Central memory CD8-positive, alpha-beta T cell (primary cell): ENCODE results near the gene IMPACT.

Experiments used
- ATAC-seq: fragments of 150-1000 bp; cut with Tn5 transposase; replicated peaks from 2 replicates; pipeline ENCODE4 v1.10.0; 2022; ENCODE audit warnings: mild to moderate bottlenecking, moderate FRiP score, moderate number of reproducible peaks; ENCODE audit not compliant: poor library complexity, severe bottlenecking; ENCODE audit errors: extremely low read depth
- DNase-seq, 2 donors: peaks; one replicate each; pipeline ENCODE4 v3.0.0; 2021; ENCODE audit warnings: low spot score in 2 of 2
- H3K27ac Mint-ChIP-seq: one replicate; pipeline ENCODE4 v1.8.0; 2022; ENCODE audit warnings: low read depth, mild to moderate bottlenecking, moderate library complexity, mixed read lengths
- H3K27me3 Mint-ChIP-seq: one replicate; pipeline ENCODE4 v1.8.0; 2022; ENCODE audit warnings: mixed read lengths
- H3K36me3 Mint-ChIP-seq: one replicate; pipeline ENCODE4 v1.8.0; 2022; ENCODE audit warnings: mild to moderate bottlenecking, moderate library complexity, mixed read lengths; ENCODE audit not compliant: insufficient read depth
- H3K4me1 Mint-ChIP-seq: one replicate; pipeline ENCODE4 v1.8.0; 2022; ENCODE audit warnings: mixed read lengths
- H3K4me3 Mint-ChIP-seq: one replicate; pipeline ENCODE4 v1.8.0; 2022; ENCODE audit warnings: mild to moderate bottlenecking, moderate library complexity, mixed read lengths
- H3K9me3 Mint-ChIP-seq: one replicate; pipeline ENCODE4 v1.8.0; 2022; ENCODE audit warnings: mixed read lengths

Gene IMPACT

GRCh38 chr18:24426398-24427294, at the start of gene IMPACT:
TSS of gene IMPACT (plus strand) at chr18:24426670. CDS start at chr18:24426757, 87 bp downstream.
- ATAC-seq (peak; percentile 85), DNase-seq (peak; percentile 57 to 61)
- Mint-ChIP-seq H3K27me3 (peaks cover 28% of the 10 kb centered on the region), H3K27ac (peak within 1 kb of the TSS; percentile 89), H3K36me3 (peaks cover 7% of the 10 kb centered on the region), H3K4me1 (peaks cover 12% of the 10 kb centered on the region), H3K4me3 (peak within 1 kb of the TSS; percentile 84), H3K9me3 (no peaks in the 10 kb centered on the region)

GRCh38 chr18:24378598-24378997, 47.9 kb upstream of the IMPACT start:
- DNase-seq: no peak
- Mint-ChIP-seq H3K9me3 (no peaks in the 10 kb centered on the region), H3K27ac (no peak overlapping the region), H3K27me3 (no peaks in the 10 kb centered on the region), H3K4me1 (no peaks in the 10 kb centered on the region), H3K4me3 (no peak overlapping the region), H3K36me3 (no peaks in the 10 kb centered on the region)
- no peak for ATAC-seq

- Mint-ChIP-seq H3K4me3 (no peak overlapping the region), H3K36me3 (no peaks in the 10 kb centered on the region), H3K4me1 (no peaks in the 10 kb centered on the region), H3K9me3 (no peaks in the 10 kb centered on the region), H3K27ac (no peak overlapping the region), H3K27me3 (no peaks in the 10 kb centered on the region)
- DNase-seq: no peak
- ATAC-seq: no peak
Measured at GRCh38 chr18:24380163-24380747, 46.2 kb upstream of the IMPACT start.

- no peaks in the 10 kb centered on the region for H3K36me3 Mint-ChIP-seq
- no peaks in the 10 kb centered on the region for H3K4me1 Mint-ChIP-seq
- H3K27ac Mint-ChIP-seq: no peak overlapping the region
- H3K27me3 Mint-ChIP-seq: no peaks in the 10 kb centered on the region
- no peak overlapping the region for H3K4me3 Mint-ChIP-seq
- H3K9me3 Mint-ChIP-seq: no peaks in the 10 kb centered on the region
- DNase-seq: no peak
- no peak for ATAC-seq
Measured at GRCh38 chr18:24381126-24381525, 45.3 kb upstream of the IMPACT start.

GRCh38 chr18:24386681-24387080, 39.8 kb upstream of the IMPACT start:
- ATAC-seq (no peak), DNase-seq (no peak)
- Mint-ChIP-seq H3K9me3 (no peaks in the 10 kb centered on the region), H3K27ac (no peak overlapping the region), H3K27me3 (no peaks in the 10 kb centered on the region), H3K4me3 (no peak overlapping the region), H3K36me3 (no peaks in the 10 kb centered on the region), H3K4me1 (no peaks in the 10 kb centered on the region)

- H3K27me3 Mint-ChIP-seq: no peaks in the 10 kb centered on the region
- ATAC-seq: no peak
- DNase-seq: no peak
- H3K27ac Mint-ChIP-seq: no peak overlapping the region
- no peaks in the 10 kb centered on the region for H3K4me1 Mint-ChIP-seq
- H3K9me3 Mint-ChIP-seq: no peaks in the 10 kb centered on the region
- no peak overlapping the region for H3K4me3 Mint-ChIP-seq
- no peaks in the 10 kb centered on the region for H3K36me3 Mint-ChIP-seq
Measured at GRCh38 chr18:24388957-24389356, 37.5 kb upstream of the IMPACT start.

- DNase-seq (no peak), ATAC-seq (no peak)
- Mint-ChIP-seq H3K36me3 (peaks cover 2% of the 10 kb centered on the region), H3K4me3 (no peak overlapping the region), H3K27ac (no peak overlapping the region), H3K4me1 (peaks cover 5% of the 10 kb centered on the region), H3K27me3 (no peaks in the 10 kb centered on the region), H3K9me3 (no peaks in the 10 kb centered on the region)
Measured at GRCh38 chr18:24395049-24395795, 31.2 kb upstream of the IMPACT start.

GRCh38 chr18:24396082-24396633, 30.3 kb upstream of the IMPACT start:
- ATAC-seq (no peak), DNase-seq (no peak)
- no peaks in the 10 kb centered on the region for H3K27me3 Mint-ChIP-seq
- H3K4me1 Mint-ChIP-seq: peaks cover 5% of the 10 kb centered on the region
- H3K27ac Mint-ChIP-seq: no peak overlapping the region
- H3K4me3 Mint-ChIP-seq: no peak overlapping the region
- no peaks in the 10 kb centered on the region for H3K9me3 Mint-ChIP-seq
- peaks cover 2% of the 10 kb centered on the region for H3K36me3 Mint-ChIP-seq

- ATAC-seq: peak; percentile 40
- H3K36me3 Mint-ChIP-seq: peaks cover 2% of the 10 kb centered on the region
- no peaks in the 10 kb centered on the region for H3K9me3 Mint-ChIP-seq
- peaks cover 5% of the 10 kb centered on the region for H3K27me3 Mint-ChIP-seq
- peak overlapping the region; percentile 90 for H3K4me3 Mint-ChIP-seq
- no peak overlapping the region for H3K27ac Mint-ChIP-seq
- DNase-seq: peak in 1 of 2 donors; percentile 17
- H3K4me1 Mint-ChIP-seq: peaks cover 5% of the 10 kb centered on the region
Measured at GRCh38 chr18:24397131-24397693, 29.3 kb upstream of the IMPACT start.

GRCh38 chr18:24397694-24398368, 28.6 kb upstream of the IMPACT start, which contains the start of gene OSBPL1A:
TSS of gene OSBPL1A (minus strand) at chr18:24397824. CDS start at chr18:24377533, 20,291 bp downstream.
- DNase-seq: peak; percentile 30 to 43
- peaks cover 7% of the 10 kb centered on the region for H3K27me3 Mint-ChIP-seq

GRCh38 chr18:24398540-24398939, 27.9 kb upstream of the IMPACT start:
- DNase-seq (no peak), ATAC-seq (no peak)
- no peak overlapping the region for H3K27ac Mint-ChIP-seq
- peak overlapping the region; percentile 90 for H3K4me3 Mint-ChIP-seq
- peaks cover 7% of the 10 kb centered on the region for H3K27me3 Mint-ChIP-seq
- H3K9me3 Mint-ChIP-seq: no peaks in the 10 kb centered on the region
- H3K4me1 Mint-ChIP-seq: peaks cover 5% of the 10 kb centered on the region
- peaks cover 2% of the 10 kb centered on the region for H3K36me3 Mint-ChIP-seq

More at GRCh38 chr18:24397694-24398368, 28.6 kb upstream of the IMPACT start, which contains the start of gene OSBPL1A:
- Mint-ChIP-seq H3K4me3 (peak within 1 kb of the TSS; percentile 90), H3K36me3 (peaks cover 2% of the 10 kb centered on the region), H3K4me1 (peaks cover 5% of the 10 kb centered on the region), H3K27ac (no peak within 1 kb of the TSS), H3K9me3 (no peaks in the 10 kb centered on the region)
- ATAC-seq: peak; percentile 87
